Activated naive CD8-positive, alpha-beta T cell treated with anti-CD3 and anti-CD28 coated beads, Interleukin-2, amount 50 U/mL, for 24 hours (primary cell): ENCODE data around the gene NPHS1.
A peak's percentile ranks its signal among the peaks of the same experiment; 100 is the strongest.
"Not testable (repeated sequence)": the region's sequence is repeated elsewhere in the genome, so short reads cannot be mapped to it uniquely, and the experiment has no call there.

Experiments
- ATAC-seq: fragments of 150-1000 bp; cut with Tn5 transposase; one replicate; pipeline ENCODE4 v1.10.0; 2021
- DNase-seq: peaks from one replicate; pipeline ENCODE4 v3.0.0; 2021
- H3K27ac Mint-ChIP-seq: one replicate; pipeline ENCODE4 v1.8.0; 2021; ENCODE audit warnings: mild to moderate bottlenecking, mixed read lengths
- H3K27me3 Mint-ChIP-seq: one replicate; pipeline ENCODE4 v1.8.0; 2021; ENCODE audit warnings: mixed read lengths
- H3K36me3 Mint-ChIP-seq: one replicate; pipeline ENCODE4 v1.8.0; 2021; ENCODE audit warnings: low read depth, mixed read lengths
- H3K4me1 Mint-ChIP-seq: one replicate; pipeline ENCODE4 v1.8.0; 2021; ENCODE audit warnings: mixed read lengths
- H3K4me3 Mint-ChIP-seq: one replicate; pipeline ENCODE4 v1.8.0; 2021; ENCODE audit warnings: mild to moderate bottlenecking, moderate library complexity, mixed read lengths
- H3K9me3 Mint-ChIP-seq: one replicate; pipeline ENCODE4 v1.8.0; 2021; ENCODE audit warnings: mixed read lengths

NPHS1 gene

GRCh38 chr19:35818445-35818844, 33.9 kb downstream of the NPHS1 start:
- Mint-ChIP-seq H3K9me3 (no peaks in the 10 kb centered on the region), H3K36me3 (no peaks in the 10 kb centered on the region), H3K27ac (no peak overlapping the region), H3K27me3 (peaks cover 26% of the 10 kb centered on the region), H3K4me3 (no peak overlapping the region), H3K4me1 (peaks cover 2% of the 10 kb centered on the region)
- ATAC-seq (no peak), DNase-seq (no peak)

- peaks cover 27% of the 10 kb centered on the region for H3K27me3 Mint-ChIP-seq
- ATAC-seq, result no peak
These were observed 35.5 kb downstream of the NPHS1 start for GRCh38 chr19:35816846-35817245.

GRCh38 chr19:35816262-35816661, 36.0 kb downstream of the NPHS1 start:
- Mint-ChIP-seq H3K27me3 (peaks cover 33% of the 10 kb centered on the region), H3K36me3 (no peaks in the 10 kb centered on the region), H3K4me3 (no peak overlapping the region), H3K9me3 (no peaks in the 10 kb centered on the region), H3K27ac (no peak overlapping the region), H3K4me1 (peaks cover 2% of the 10 kb centered on the region)
- ATAC-seq (no peak), DNase-seq (no peak)

More at GRCh38 chr19:35816846-35817245, 35.5 kb downstream of the NPHS1 start:
- Mint-ChIP-seq H3K4me1 (peaks cover 2% of the 10 kb centered on the region), H3K9me3 (no peaks in the 10 kb centered on the region), H3K36me3 (no peaks in the 10 kb centered on the region), H3K4me3 (no peak overlapping the region), H3K27ac (no peak overlapping the region)
- no peak for DNase-seq

DNA sequence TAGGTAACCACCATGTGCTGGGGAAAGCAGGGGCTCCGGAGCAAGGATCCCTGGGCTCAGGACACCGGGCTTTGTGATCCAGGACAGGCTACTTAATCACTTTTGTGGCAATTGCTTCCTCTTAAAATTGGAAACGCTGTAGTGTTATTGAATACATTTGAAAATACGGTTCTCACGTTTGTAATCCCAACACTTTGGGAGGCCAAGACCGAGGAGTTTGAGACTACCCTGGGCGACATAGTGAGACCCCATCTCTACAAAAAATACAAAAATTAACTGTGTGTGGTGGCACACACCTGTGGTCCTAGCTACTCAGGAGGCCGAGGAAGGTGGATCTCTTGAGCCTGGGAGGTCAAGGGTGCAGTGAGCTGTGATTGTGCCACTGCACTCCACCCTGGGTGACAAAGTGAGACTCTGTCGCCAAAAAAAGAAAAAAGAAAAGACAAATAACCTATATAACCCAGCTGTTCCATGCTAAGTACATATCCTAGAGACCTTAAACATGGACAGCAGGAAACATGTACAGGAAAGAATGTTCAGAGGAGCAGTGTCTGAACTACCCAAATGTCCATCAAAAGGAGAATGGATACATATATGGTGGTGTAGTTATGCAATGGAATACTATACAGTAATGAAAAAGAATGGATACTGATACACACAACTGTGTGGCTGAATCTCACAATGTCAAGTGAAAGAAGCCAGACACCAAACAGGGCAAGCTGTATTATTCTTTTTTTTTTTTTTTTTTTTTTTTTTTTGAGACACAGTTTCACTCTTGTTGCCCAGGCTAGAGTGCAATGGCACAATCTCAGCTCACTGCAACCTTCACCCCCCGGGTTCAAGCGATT, 39.0 kb downstream of the NPHS1 start:
- no peak overlapping the region for H3K4me3 Mint-ChIP-seq
- H3K4me1 Mint-ChIP-seq, result no peaks in the 10 kb centered on the region
- ATAC-seq, result no peak
- H3K36me3 Mint-ChIP-seq, result no peaks in the 10 kb centered on the region
- H3K27ac Mint-ChIP-seq, result no peak overlapping the region
- DNase-seq, result no peak
- no peaks in the 10 kb centered on the region for H3K9me3 Mint-ChIP-seq
- H3K27me3 Mint-ChIP-seq, result peaks cover 30% of the 10 kb centered on the region

DNA sequence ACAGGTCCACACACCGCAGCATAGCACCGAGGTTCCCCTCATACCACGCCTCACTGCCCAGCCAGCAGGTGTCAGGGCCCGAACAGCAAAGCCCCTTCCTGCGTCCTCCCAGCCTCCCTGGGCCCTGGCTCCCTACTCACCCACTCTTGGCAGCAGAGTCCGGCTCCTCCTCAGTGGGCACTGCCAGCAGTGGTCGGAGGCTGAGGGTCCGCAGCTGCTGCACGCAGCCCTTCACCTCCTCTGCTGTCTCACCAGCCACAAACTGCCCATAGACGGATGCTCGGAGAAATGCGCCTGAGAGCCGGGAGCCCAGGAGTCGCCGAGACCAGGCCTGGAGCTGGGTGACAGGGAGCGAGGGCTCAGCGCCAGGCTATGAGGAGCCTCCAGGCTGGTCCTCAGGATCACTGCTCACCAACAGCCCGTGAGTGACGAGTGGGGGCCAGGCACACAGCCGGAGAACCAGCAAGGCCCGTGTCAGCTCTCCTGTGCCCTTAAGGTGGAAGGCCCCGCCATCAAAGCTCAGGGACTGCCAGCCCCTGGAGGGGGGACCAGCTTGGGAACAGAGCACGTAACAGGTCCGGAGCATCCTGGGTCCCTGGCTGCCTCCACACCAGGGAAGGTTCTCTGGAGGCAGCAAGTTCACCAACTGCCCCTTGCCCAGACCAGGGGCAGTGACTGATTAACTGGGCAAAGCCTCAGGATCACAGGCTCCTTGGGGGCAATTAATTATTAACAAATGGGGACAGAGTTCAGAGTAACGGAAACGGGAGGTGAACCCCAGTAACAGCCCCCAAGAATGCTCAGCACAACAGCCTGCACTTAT, 39.9 kb downstream of the NPHS1 start, which contains the start of gene PRODH2:
TSS of gene PRODH2 (minus strand) at position 626 of the 823 bp plus-strand sequence. CDS start at position 586, 40 bp downstream.
- no peaks in the 10 kb centered on the region for H3K4me1 Mint-ChIP-seq
- DNase-seq (no peak), ATAC-seq (no peak)
- H3K27ac Mint-ChIP-seq, result no peak within 1 kb of the TSS
- no peak within 1 kb of the TSS for H3K4me3 Mint-ChIP-seq
- peaks cover 27% of the 10 kb centered on the region for H3K27me3 Mint-ChIP-seq
- no peaks in the 10 kb centered on the region for H3K9me3 Mint-ChIP-seq
- H3K36me3 Mint-ChIP-seq, result no peaks in the 10 kb centered on the region

DNA sequence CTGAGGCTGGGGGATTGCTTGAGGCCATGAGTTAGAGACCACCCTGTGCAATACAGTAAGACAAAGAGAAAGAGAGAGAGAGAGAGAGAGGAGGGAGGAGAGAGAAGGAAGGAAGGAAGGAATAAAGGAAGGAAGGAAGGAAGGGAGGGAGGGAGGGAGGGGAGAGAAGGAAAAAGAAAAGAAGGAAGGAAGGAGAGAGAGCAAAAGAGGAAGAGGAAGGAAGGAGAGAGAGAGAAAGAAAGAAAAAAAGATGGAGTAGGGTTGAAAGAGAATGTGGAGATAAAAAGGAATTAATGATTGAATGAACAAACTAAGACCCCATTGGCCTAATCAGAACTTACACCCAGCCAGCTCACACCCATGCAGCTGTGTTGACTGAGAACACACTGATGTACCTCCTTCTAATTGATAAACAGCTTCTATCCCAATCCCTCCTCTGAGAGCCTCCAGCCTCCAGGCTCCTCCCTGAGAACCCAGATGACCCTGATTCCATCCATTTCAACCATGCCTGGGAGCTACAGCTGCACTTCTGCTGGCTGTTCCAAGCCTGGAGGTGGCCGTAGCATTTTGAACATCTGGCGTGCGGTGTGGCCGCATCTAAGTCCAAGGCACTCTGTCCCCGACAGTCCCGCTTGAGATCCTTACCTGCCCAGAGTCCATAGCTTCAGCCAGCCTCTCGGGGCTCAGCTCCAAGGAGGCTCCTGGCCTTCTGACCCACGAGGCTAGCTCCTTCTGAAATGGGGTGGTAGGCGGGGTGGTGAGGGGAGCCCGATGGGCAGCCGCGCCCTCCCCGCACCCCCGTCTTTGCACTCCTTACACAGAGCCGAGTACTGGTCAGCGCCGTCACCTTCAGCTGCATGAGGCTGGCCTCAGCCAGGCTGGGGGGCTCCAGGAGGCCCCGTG, 40.7 kb downstream of the NPHS1 start:
- H3K27me3 Mint-ChIP-seq, result peaks cover 26% of the 10 kb centered on the region
- no peak for DNase-seq
- H3K9me3 Mint-ChIP-seq, result no peaks in the 10 kb centered on the region
- no peak for ATAC-seq
- H3K4me3 Mint-ChIP-seq, result no peak overlapping the region
- no peaks in the 10 kb centered on the region for H3K36me3 Mint-ChIP-seq
- no peak overlapping the region for H3K27ac Mint-ChIP-seq
- H3K4me1 Mint-ChIP-seq, result no peaks in the 10 kb centered on the region

DNA sequence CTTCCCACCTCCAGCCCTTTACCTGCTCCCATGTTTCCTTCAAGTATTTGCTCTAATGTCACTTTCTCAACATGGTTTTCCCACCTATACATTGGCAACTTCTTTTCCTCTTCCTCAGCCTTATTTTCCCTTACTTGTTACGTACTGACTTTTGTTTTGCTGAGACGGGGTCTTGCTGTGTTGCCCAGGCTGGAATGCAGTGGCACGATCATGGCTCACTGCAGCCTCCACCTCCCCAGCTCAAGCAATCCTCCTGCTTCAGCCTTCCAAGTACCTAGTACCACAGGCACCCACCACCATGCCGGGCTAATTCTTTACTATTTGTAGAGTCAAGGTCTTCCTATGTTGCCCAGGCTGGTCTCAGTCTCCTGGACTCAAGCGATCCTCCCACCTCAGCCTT, 44.7 kb downstream of the NPHS1 start:
- ATAC-seq (no peak), DNase-seq (no peak)
- H3K9me3 Mint-ChIP-seq, result no peaks in the 10 kb centered on the region
- no peak overlapping the region for H3K27ac Mint-ChIP-seq
- peaks cover 15% of the 10 kb centered on the region for H3K27me3 Mint-ChIP-seq
- H3K4me3 Mint-ChIP-seq, result no peak overlapping the region
- no peaks in the 10 kb centered on the region for H3K36me3 Mint-ChIP-seq
- H3K4me1 Mint-ChIP-seq, result peaks cover 9% of the 10 kb centered on the region

DNA sequence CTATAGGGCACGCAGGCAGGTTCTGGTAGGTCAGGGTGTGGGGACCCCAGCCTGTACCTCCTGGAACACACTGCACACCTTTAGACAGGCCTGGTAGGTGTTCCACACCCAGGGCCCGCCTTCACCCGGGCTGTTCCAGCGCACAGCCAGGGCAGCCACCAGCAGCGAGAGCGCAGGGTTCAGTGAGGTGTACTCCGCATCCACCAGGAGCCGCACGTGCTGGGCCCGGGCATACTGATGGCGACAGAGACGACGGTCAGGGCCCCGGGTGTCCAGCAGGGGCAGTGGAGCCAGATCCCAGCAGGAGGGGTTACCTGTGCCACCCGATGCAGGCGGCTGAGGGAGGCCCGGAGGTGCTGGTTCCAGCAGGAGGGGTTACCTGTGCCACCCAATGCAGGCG, 45.7 kb downstream of the NPHS1 start:
- peaks cover 16% of the 10 kb centered on the region for H3K27me3 Mint-ChIP-seq
- H3K27ac Mint-ChIP-seq, result no peak overlapping the region
- no peak for DNase-seq
- no peak for ATAC-seq
- H3K4me1 Mint-ChIP-seq, result peaks cover 9% of the 10 kb centered on the region
- H3K9me3 Mint-ChIP-seq, result no peaks in the 10 kb centered on the region
- H3K4me3 Mint-ChIP-seq, result no peak overlapping the region
- no peaks in the 10 kb centered on the region for H3K36me3 Mint-ChIP-seq

DNA sequence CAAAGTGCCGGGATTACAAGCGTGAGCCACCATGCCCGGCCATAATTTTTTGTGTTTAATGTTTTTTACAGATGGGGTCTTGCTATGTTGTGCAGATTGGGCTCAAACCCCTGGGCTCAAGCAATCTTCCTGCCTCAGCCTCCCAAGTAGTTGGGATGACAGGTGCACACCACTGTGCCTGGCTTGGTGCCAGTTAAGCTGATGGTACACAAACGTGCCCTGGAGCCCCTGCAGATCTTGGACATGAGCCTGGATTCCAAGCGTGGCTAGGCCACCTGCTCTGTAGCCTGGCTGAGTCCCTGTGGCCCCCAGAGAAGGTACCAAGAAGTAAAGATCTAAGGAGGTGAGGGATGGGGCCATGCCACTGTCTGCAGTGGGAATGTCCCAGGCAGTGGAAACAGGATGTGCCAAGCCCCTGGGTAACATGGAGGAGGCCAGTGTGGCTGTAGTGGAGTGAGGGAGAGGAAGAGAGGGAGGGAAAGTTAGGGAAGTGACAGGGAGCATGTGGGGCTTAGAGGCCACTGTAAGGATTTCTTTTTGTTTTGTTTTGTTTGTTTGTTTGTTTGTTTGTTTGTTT, 46.7 kb downstream of the NPHS1 start:
- ATAC-seq, result no peak
- no peak overlapping the region for H3K4me3 Mint-ChIP-seq
- H3K27me3 Mint-ChIP-seq, result peaks cover 11% of the 10 kb centered on the region

GRCh38 chr19:35801828-35802227, 50.5 kb downstream of the NPHS1 start:
- ATAC-seq (no peak), DNase-seq (no peak)
- Mint-ChIP-seq H3K9me3 (no peaks in the 10 kb centered on the region), H3K36me3 (no peaks in the 10 kb centered on the region), H3K27ac (no peak overlapping the region), H3K4me3 (no peak overlapping the region), H3K4me1 (peaks cover 9% of the 10 kb centered on the region), H3K27me3 (peaks cover 20% of the 10 kb centered on the region)

More for the DNA sequence above, 46.7 kb downstream of the NPHS1 start:
- H3K27ac Mint-ChIP-seq, result no peak overlapping the region
- DNase-seq, result no peak
- no peaks in the 10 kb centered on the region for H3K36me3 Mint-ChIP-seq
- peaks cover 9% of the 10 kb centered on the region for H3K4me1 Mint-ChIP-seq
- H3K9me3 Mint-ChIP-seq, result no peaks in the 10 kb centered on the region

DNA sequence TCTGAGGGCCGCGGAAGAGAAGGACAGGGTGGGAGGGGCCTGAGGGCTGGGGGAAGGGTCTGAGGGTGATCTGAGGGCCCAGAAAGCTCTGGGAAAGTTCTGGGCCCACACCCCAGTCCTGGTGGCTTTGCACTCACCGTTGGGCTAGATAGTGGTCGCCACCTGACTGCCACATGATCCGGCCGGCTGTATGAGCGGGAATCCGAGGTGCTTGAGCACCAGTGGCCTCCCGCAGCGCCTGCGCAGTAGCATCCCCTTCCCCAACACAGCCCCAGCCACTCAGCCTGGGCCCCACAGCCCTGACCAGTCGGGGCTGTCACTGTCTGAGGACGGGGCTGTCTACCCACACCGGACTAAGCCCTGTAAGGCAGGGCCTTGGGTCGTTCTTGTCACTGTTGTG, 54.6 kb downstream of the NPHS1 start:
- Mint-ChIP-seq H3K9me3 (no peaks in the 10 kb centered on the region), H3K27me3 (peaks cover 38% of the 10 kb centered on the region), H3K36me3 (no peaks in the 10 kb centered on the region), H3K4me1 (no peaks in the 10 kb centered on the region), H3K4me3 (no peak overlapping the region), H3K27ac (no peak overlapping the region)
- no peak for ATAC-seq
- peak; percentile 20 for DNase-seq

GRCh38 chr19:35796645-35797542, 55.4 kb downstream of the NPHS1 start:
- DNase-seq, result no peak
- H3K4me3 Mint-ChIP-seq, result no peak overlapping the region
- H3K27ac Mint-ChIP-seq, result no peak overlapping the region

DNA sequence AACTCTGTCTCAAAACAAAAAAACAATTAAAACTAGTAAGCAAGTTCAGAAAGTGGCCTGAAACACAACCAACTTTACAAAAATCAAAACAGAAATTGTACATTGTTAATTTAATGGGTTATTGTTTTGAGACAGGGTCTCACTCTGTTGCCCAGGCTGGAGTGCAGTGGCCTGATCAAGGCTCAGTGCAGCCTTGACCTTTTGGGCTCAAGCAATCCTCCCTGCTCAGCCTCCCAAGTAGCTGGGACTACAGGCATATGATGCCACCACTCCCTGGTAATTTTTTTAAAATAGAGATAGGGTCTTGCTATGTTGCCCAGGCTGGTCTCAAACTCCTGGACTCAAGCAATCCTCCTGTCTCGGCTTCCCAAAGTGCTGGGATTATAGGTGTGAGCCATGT, 56.7 kb downstream of the NPHS1 start:
- peaks cover 34% of the 10 kb centered on the region for H3K27me3 Mint-ChIP-seq
- H3K9me3 Mint-ChIP-seq, DNase-seq, H3K4me1 Mint-ChIP-seq, ATAC-seq, H3K27ac Mint-ChIP-seq, H3K4me3 Mint-ChIP-seq, H3K36me3 Mint-ChIP-seq: not testable (repeated sequence)

More at GRCh38 chr19:35796645-35797542, 55.4 kb downstream of the NPHS1 start:
- Mint-ChIP-seq H3K9me3 (no peaks in the 10 kb centered on the region), H3K4me1 (no peaks in the 10 kb centered on the region), H3K36me3 (no peaks in the 10 kb centered on the region), H3K27me3 (peaks cover 34% of the 10 kb centered on the region)
- no peak for ATAC-seq
